ENCODE measurements around the gene KIF4A.

The KIF4A gene

GRCh38 chrX:70437921-70438665 lies 148.2 kb downstream of the KIF4A start:
- DNase-seq (ENCODE audit: low spot score) = no peak

DNA sequence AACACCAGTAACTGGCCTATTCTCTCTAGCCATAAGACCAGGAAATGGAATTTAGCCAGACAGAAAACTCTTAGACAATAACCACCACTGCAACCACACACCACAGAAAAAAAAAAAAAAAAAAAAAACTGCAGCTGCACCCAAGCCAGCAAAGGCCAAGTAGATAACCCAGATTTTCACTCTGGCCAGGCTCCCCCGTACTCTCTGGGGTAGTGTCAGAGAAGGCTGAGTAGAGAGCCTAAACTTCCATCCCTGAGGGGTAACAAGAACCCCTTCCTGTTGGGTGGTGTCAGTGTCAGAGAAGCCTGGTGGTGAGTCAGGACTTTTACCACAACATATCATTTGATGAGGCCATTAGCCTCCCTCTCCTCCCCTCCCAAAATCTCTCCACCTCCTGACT lies 149.1 kb downstream of the KIF4A start:
- no peak for DNase-seq (ENCODE audit: low spot score)

DNA sequence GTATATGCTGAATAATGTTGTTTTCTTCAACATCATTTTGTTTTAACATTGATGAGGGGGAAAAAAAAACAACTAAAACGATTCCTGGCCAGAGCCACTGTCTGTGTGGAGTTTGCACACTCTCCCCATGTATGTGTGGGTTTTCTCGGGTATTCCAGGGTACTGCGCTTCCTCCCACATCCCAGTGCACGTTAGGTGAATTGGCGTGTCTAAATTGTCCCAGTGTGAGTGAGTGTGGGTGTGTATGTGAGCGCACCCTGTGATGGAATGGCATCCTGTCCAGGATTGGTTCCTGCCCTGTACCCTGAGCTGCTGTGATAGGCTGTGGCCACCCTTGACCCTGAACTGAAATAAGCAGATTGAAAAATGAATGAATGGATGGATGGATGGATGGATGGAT lies 152.3 kb downstream of the KIF4A start:
- no peak for DNase-seq (ENCODE audit: low spot score)

DNA sequence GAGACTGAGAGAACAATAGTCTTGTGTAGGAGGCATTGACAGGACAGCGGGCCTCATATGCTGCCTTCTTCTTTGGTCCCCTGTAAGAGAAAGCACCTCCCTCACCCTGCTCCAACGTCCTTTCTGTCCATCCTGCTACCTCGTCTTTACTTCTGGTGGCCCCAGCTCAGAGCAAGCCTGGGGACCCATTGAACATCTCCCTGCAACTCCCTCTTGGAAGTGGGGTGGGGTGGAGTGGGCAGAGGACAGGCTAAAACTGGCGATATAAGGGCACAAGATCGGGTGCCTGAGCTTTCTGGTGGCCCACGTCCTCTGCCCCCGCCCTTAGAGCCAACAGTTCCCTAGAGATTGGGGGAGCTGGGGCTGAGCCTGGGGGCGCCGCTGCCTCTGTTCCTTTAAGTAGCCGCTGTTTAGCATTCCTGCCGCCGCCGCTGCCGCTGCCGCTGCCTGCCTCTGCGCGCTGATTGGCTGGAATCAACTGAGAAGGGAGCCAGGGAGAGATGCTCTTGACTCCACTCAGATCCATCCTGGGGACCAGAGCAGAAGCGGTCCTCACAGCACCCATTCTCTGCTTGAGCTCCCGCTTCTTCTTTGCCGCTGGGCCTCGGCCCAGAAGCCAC lies 154.5 kb downstream of the KIF4A start, which contains the start of gene DLG3:
Gene DLG3 (plus strand): TSS at position 510 of the 620 bp plus-strand sequence. CDS start 367 bp downstream, outside the sequence.
- DNase-seq (ENCODE audit: low spot score) = peak; percentile 74

DNA sequence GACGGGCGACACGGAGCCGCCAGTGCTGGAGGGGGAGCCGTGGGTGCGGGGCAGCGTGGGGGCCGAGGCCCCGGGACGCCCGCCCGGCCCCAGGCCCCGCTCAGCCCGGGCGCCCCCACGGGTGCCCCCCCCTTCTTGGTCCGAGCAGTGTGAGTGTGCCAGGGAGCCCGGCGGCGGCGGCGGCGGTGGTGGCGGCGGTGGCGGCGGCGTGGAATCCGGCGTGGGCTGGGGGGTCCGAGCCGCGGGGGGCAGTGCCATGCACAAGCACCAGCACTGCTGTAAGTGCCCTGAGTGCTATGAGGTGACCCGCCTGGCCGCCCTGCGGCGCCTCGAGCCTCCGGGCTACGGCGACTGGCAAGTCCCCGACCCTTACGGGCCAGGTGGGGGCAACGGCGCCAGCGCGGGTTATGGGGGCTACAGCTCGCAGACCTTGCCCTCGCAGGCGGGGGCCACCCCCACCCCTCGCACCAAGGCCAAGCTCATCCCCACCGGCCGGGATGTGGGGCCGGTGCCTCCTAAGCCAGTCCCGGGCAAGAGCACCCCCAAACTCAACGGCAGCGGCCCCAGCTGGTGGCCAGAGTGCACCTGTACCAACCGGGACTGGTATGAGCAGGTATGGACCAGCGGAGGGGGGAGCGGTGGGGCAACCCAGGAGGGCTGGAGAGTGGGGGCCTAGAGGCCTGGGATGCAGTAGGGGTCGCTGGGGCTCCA lies 155.2 kb downstream of the KIF4A start:
- no peak for DNase-seq (ENCODE audit: low spot score)

DNA sequence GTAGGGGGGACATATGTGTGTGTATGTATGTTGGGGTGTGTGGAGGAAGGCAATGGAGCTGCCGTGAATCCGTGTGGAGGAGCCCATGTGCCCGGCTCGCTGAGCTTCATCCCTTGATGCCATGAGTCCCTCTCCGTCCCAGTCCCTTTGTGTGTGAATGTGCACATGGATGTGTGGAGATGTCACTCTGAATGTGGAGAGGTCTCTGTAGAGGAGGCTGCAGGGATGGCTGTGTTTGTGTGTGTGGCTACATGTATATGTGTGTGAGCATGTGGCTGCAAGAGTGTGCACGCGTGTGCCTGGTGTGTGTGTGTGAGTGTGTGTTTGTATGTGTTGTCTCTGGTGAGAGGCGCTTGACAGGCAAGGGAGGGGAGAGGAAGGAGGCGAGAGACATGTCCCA lies 156.0 kb downstream of the KIF4A start:
- no peak for DNase-seq (ENCODE audit: low spot score)

- no peak for DNase-seq (ENCODE audit: low spot score)
Observed at GRCh38 chrX:70446380-70447350, 156.8 kb downstream of the KIF4A start.

GRCh38 chrX:70449457-70449966 lies 159.6 kb downstream of the KIF4A start:
- DNase-seq (ENCODE audit: low spot score) = no peak

- peak; percentile 68 for DNase-seq (ENCODE audit: low spot score)
Observed at GRCh38 chrX:70452143-70452733, 162.3 kb downstream of the KIF4A start.

- DNase-seq (ENCODE audit: low spot score) = no peak
Observed at GRCh38 chrX:70453024-70453618, 163.2 kb downstream of the KIF4A start.

DNA sequence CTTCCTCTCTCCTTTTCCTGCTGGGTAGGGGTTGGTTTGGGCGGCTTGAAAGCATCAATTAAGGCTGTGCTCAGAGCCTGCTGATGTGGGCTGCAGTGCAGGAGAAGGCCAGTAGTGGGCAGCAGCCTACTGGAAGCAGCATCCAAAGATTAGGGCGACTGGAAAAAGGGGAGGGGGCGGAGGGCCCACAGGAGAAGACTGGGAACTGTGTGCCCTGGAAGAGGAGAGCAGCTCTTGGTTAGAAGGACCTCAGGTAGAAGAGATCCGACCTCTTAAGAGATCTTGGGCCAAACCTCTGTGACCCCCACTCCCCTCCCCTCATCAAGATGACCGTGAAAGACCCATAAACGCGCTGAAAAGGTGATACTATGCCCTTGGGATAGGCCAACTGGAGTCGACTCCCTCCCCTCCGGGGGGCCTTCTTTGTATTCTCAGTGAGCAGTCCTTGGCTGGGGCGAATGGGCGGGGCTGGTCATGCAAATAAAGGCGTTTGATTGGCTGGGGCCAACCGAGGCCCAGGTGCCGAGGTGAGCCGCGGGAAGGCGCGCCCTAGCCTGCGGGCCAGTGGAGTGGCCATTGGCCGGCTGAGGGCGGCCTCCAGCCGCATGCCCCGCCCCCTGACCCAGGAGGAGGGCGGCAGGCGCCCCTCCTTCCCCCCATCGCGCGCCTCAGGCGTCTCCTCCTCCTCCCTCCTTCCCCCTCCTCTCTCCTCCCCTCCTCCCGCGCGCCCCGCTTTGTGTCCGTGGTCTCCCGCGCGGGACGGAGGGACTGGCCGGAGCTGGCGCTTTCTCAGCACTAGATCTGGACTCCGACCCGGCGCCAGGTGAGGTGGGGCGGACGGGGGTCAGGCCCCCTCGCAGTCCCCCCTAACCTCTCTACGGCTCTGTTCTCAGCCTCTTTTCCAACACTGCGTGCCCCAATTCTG lies 164.8 kb downstream of the KIF4A start:
- peak; percentile 90 for DNase-seq (ENCODE audit: low spot score)

DNA sequence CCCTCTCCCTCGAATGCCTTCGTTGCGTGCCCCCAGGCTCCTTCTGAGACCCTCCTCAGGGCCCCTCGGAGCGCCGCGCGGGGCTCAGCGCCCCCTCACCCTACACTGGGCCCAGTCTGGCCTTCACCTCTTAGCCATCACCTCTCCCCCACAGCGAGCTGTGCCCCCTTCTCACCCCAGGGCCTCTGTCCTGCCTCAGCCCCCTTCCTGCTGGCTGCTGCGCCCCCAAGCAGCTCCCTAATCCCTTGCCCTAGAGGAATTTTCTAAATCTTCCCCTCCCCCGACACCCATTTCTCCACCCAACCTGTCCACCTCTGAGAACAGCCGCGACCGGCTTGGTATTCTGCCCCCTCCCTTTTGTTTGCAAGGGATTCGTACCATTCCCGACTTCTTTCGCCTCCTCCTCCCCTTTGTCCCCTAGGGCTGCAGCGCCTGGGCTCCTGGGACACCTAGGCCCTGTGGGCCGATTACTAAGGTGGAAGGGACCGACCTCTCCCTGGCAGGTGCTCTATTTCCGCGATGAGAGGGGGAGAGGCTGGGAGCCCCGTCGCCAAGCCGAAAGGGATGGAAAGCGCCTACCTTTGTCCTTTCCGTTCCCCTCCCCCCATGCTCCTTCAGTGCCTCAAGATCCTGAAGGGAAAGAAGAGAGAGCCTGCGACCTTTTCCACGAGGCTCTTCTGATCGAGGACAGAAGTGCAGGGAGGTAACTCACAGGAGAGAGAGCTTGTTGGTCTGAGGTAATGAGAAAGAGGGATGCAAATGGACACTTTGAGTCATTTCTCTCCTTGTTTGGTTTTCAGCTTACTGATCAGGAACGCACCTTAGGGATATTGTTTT lies 165.7 kb downstream of the KIF4A start:
- DNase-seq (ENCODE audit: low spot score) = no peak

GRCh38 chrX:70456256-70456655 lies 166.4 kb downstream of the KIF4A start:
- DNase-seq (ENCODE audit: low spot score) = no peak

GRCh38 chrX:70461026-70461425 lies 171.1 kb downstream of the KIF4A start:
- no peak for DNase-seq (ENCODE audit: low spot score)

- no peak for DNase-seq (ENCODE audit: low spot score)
Observed at GRCh38 chrX:70464051-70464450, 174.1 kb downstream of the KIF4A start.

- no peak for DNase-seq (ENCODE audit: low spot score)
Observed at GRCh38 chrX:70466968-70467367, 177.1 kb downstream of the KIF4A start.

DNA sequence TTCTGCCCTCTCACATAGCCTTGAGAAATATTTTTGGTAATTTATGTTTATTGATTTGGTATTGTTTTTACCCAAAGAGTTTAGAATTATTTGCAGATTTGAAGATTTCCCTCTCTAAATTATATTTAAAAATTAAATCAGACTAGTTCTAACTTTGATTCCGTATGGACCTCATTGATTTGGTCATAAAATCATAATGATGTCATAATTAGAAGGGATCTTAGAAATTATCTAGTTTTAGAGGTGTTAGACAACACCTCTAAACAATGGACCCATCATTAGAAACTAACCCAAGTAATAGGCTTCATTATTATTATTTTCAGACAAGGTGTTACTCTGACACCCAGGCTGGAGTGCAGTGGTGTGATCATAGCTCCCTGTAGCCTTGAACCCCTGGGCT lies 178.8 kb downstream of the KIF4A start:
- no peak for DNase-seq (ENCODE audit: low spot score)
